Trophoblast cell (in vitro differentiated cells and primary cell): Measurements from ENCODE around the gene UBE2G2.

Source experiments
- DNase-seq, 2 donors: peaks; one replicate each; pipeline ENCODE4 v3.0.0-alpha.2; 2016
- H2AFZ ChIP-seq: 2 replicates; pipeline ENCODE4 v1.6.1; 2013; ENCODE audit warnings: low read length, moderate library complexity, mild to moderate bottlenecking; ENCODE audit not compliant: insufficient read depth, poor library complexity
- H2AK5ac ChIP-seq: 2 replicates; pipeline ENCODE4 v1.6.1; 2013; ENCODE audit warnings: mild to moderate bottlenecking, low read length
- H2BK120ac ChIP-seq: 2 replicates; pipeline ENCODE4 v1.6.1; 2013; ENCODE audit warnings: low read length, mild to moderate bottlenecking, moderate library complexity; ENCODE audit not compliant: insufficient read depth, poor library complexity
- H2BK12ac ChIP-seq: 2 replicates; pipeline ENCODE4 v1.6.1; 2013; ENCODE audit warnings: mild to moderate bottlenecking, low read length, moderate library complexity
- H2BK5ac ChIP-seq: 2 replicates; pipeline ENCODE4 v1.6.1; 2013; ENCODE audit warnings: low read length, low read depth, moderate library complexity, mild to moderate bottlenecking; ENCODE audit not compliant: poor library complexity
- H3K14ac ChIP-seq: 2 replicates; pipeline ENCODE4 v1.6.1; 2013; ENCODE audit warnings: mild to moderate bottlenecking, low read length
- H3K18ac ChIP-seq: 2 replicates; pipeline ENCODE4 v1.6.1; 2013; ENCODE audit warnings: mild to moderate bottlenecking, low read length
- H3K23ac ChIP-seq: 2 replicates; pipeline ENCODE4 v1.6.1; 2013; ENCODE audit warnings: low read length
- H3K27ac ChIP-seq: 2 replicates; pipeline ENCODE4 v1.5.1; 2013; ENCODE audit warnings: low read depth, mild to moderate bottlenecking, inconsistent platforms, low read length, moderate library complexity
- H3K27me3 ChIP-seq: 2 replicates; pipeline ENCODE4 v1.6.1; 2013; ENCODE audit warnings: inconsistent platforms, mild to moderate bottlenecking, low read length, moderate library complexity; ENCODE audit not compliant: insufficient read depth
- H3K36me3 ChIP-seq, 2 experiments: 1 replicate in 1 of 2; 2 replicates in 1 of 2; pipeline ENCODE4 v1.6.1; 2013; ENCODE audit warnings: low read length in 2 of 2, mild to moderate bottlenecking in 2 of 2, moderate library complexity in 1 of 2; ENCODE audit not compliant: insufficient read depth in 2 of 2, control insufficient read depth in 1 of 2
- H3K4ac ChIP-seq: 2 replicates; pipeline ENCODE4 v1.6.1; 2013; ENCODE audit warnings: low read depth, mild to moderate bottlenecking, low read length, moderate library complexity
- H3K4me1 ChIP-seq, 2 experiments: 1 replicate in 1 of 2; 2 replicates in 1 of 2; pipeline ENCODE4 v1.6.1; 2013; ENCODE audit warnings: low read length in 2 of 2, mild to moderate bottlenecking in 2 of 2, moderate library complexity in 1 of 2; ENCODE audit not compliant: insufficient read depth in 2 of 2, control insufficient read depth in 1 of 2
- H3K4me2 ChIP-seq: 2 replicates; pipeline ENCODE4 v1.6.1; 2013; ENCODE audit warnings: inconsistent platforms, mild to moderate bottlenecking, low read length, moderate library complexity
- H3K4me3 ChIP-seq: 2 replicates; pipeline ENCODE4 v1.5.1; 2013; ENCODE audit warnings: mild to moderate bottlenecking, low read depth, low read length, inconsistent platforms
- H3K79me1 ChIP-seq: one replicate; pipeline ENCODE4 v1.6.1; 2013; ENCODE audit warnings: low read length
- H3K79me2 ChIP-seq: 2 replicates; pipeline ENCODE4 v1.6.1; 2013; ENCODE audit warnings: low read length, mild to moderate bottlenecking; ENCODE audit not compliant: control insufficient read depth, insufficient read depth, poor library complexity
- H3K9ac ChIP-seq: 2 replicates; pipeline ENCODE4 v1.6.1; 2013; ENCODE audit warnings: mild to moderate bottlenecking, low read length
- H3K9me3 ChIP-seq: 2 replicates; pipeline ENCODE4 v1.6.1; 2013; ENCODE audit warnings: low read depth, mild to moderate bottlenecking, control low read depth, inconsistent platforms, low read length; ENCODE audit not compliant: insufficient read depth
- H4K12ac ChIP-seq: 2 replicates; pipeline ENCODE4 v1.6.1; 2013; ENCODE audit warnings: low read depth, mild to moderate bottlenecking, low read length, moderate library complexity
- H4K8ac ChIP-seq: 2 replicates; pipeline ENCODE4 v1.6.1; 2013; ENCODE audit warnings: low read depth, mild to moderate bottlenecking, low read length, moderate library complexity
- H4K91ac ChIP-seq: one replicate; pipeline ENCODE4 v1.6.1; 2013; ENCODE audit warnings: low read depth, mild to moderate bottlenecking, low read length, moderate library complexity
- WGBS: extraction: QIAGEN DNeasy Blood & Tissue Kit; methylation state at CpG from one replicate; pipeline ENCODE4 v1.1.7; 2013; ENCODE audit warnings: missing lambda C conversion rate; ENCODE audit not compliant: insufficient read length, insufficient coverage; ENCODE audit errors: extremely low coverage; 5-methylcytosine and 5-hydroxymethylcytosine counted together

The UBE2G2 gene

DNA sequence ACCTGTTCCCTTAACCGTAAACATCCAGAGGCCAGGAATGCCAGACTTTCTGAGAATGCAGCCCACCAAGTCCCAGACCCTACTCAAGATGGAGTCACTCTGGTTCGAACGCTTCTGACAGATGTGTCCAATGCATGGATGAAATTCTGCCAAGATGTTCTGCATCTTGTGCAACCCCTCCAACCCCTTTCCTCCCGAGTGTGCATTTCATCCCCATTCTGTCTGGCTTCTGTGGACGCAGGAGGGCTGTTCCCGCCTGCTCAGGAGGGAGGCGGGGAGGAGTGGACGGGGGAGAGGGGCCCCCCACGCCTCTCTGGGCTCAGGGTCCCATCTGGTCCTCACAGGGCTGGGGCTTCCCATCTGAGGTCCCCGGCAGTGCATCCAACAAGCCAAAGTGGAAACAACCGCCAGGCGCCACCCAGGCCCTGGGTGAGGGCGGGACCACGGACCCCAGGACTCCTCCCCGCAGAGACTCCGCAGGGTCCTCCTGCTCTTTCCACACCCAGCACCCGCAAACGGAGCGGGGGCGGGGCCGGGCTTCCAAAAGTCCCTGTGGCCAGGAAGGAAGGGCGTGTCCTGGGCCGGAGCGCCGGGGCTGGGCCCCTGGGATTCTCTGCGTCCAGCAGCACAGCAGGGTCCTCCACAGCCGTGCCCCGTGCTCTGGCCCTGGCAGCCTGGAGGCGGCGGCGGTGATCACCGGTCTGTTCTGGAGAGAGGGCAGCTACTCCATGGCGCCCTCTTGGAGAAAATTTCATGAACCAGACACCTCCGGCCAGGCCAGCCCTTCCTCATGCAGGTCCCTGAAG lies 44.0 kb upstream of the UBE2G2 start:
- no peak overlapping the region for H3K9ac ChIP-seq

DNA sequence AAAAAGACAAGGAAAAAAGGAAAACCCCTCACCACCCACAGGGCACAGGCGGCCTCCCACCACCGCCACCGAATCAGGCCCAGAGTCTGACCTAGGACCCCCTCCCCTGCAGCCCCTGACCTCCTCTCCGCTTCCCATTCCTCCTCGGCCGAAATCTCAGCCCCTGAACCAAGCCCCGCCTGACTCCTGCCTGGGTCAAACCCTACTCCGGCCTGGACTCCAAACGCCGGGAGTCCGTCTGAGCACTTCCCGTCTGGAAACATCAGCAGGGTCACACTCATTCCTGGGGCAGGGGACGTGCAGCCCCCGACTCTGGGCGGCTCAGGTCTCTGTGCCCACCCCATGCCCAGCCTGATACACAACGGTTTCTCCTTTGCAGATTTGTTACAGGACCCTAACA lies 42.6 kb upstream of the UBE2G2 start:
- H3K79me2 ChIP-seq: no peaks in the 10 kb centered on the region
- H2AFZ ChIP-seq: no peak overlapping the region
- H3K36me3 ChIP-seq: peaks cover 7 to 9% of the 10 kb centered on the region in 2 experiments
- no peak overlapping the region for H3K4ac ChIP-seq
- H4K91ac ChIP-seq: no peak overlapping the region
- no peaks in the 10 kb centered on the region for H3K27me3 ChIP-seq
- no peak overlapping the region for H3K9ac ChIP-seq
- no peak overlapping the region for H3K4me2 ChIP-seq
- H2AK5ac ChIP-seq: no peak overlapping the region
- H3K9me3 ChIP-seq: no peaks in the 10 kb centered on the region
- no peak overlapping the region for H4K8ac ChIP-seq
- no peak overlapping the region for H3K14ac ChIP-seq
- WGBS: no CpG with 5 or more reads among the region's 16 CpGs
- H3K23ac ChIP-seq: no peak overlapping the region
- no peak overlapping the region for H3K18ac ChIP-seq
- no peak overlapping the region for H2BK120ac ChIP-seq
- no peak overlapping the region for H2BK5ac ChIP-seq
- H3K4me1 ChIP-seq: peaks cover 13 to 17% of the 10 kb centered on the region in 2 experiments
- H2BK12ac ChIP-seq: peak overlapping the region; percentile 19
- H3K27ac ChIP-seq: no peak overlapping the region
- no peak overlapping the region for H3K4me3 ChIP-seq
- H4K12ac ChIP-seq: no peak overlapping the region
- no peak for DNase-seq
- peaks cover 5% of the 10 kb centered on the region for H3K79me1 ChIP-seq

More for the DNA sequence above, 44.0 kb upstream of the UBE2G2 start:
- H2BK5ac ChIP-seq: peak overlapping the region; percentile 5
- no peak overlapping the region for H2BK120ac ChIP-seq
- H3K9me3 ChIP-seq: no peaks in the 10 kb centered on the region
- peaks cover 13 to 17% of the 10 kb centered on the region in 2 experiments for H3K4me1 ChIP-seq
- H3K14ac ChIP-seq: no peak overlapping the region
- H4K12ac ChIP-seq: peak overlapping the region; percentile 2
- no CpG with 5 or more reads among the region's 34 CpGs for WGBS
- H3K27ac ChIP-seq: peak overlapping the region; percentile 2
- peaks cover 5% of the 10 kb centered on the region for H3K79me1 ChIP-seq
- no peaks in the 10 kb centered on the region for H3K27me3 ChIP-seq
- DNase-seq: peak; percentile 37 to 57
- no peaks in the 10 kb centered on the region for H3K79me2 ChIP-seq
- no peak overlapping the region for H3K4me3 ChIP-seq
- peak overlapping the region; percentile 11 for H2AK5ac ChIP-seq
- H2BK12ac ChIP-seq: peak overlapping the region; percentile 28
- peaks cover 20% of the 10 kb centered on the region in 2 experiments for H3K36me3 ChIP-seq
- H4K8ac ChIP-seq: peak overlapping the region; percentile 63
- no peak overlapping the region for H3K23ac ChIP-seq
- H3K4me2 ChIP-seq: peak overlapping the region; percentile 61
- H3K4ac ChIP-seq: no peak overlapping the region
- H4K91ac ChIP-seq: peak overlapping the region; percentile 58
- peak overlapping the region; percentile 48 for H3K18ac ChIP-seq
- H2AFZ ChIP-seq: peak overlapping the region; percentile 37

DNA sequence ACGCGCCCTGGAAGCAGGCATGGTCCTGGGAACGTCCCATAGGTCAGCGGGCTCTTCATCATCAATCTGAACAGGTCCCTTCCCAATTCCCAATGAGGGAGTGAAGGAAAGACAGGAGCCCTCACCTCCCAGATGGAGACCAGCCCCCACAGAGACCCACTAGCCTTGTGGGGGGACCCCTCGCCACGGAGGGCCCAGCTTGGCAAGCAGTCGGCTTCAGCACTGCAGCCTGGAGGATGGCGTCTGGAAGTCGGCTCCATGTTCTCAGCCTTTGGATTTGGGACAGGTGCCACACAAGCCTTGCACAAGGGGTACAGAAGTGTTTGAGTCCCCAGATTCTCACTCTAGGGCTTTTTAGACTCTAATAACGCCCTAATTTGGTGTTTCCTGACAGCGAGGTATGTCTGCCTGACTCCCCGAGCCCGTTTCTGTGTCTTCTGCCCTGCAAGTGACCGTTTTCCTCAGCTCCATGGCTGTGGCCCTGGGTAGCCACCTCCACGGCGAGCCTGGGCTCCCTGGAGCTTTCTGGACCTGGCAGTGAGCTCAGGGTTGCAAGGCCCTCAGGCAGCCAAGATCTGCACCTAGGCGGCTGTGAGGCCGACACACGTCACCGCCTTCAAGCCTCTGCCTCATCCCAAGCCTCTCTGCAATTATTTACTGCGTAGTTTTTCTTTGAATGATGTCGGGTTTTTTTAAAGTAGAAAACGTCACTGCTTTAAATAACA lies 41.3 kb upstream of the UBE2G2 start:
- Histone ChIP-seq H3K79me2 (no peaks in the 10 kb centered on the region), H4K8ac (no peak overlapping the region), H3K9ac (no peak overlapping the region), H3K14ac (no peak overlapping the region), H3K4me3 (no peak overlapping the region), H3K27ac (no peak overlapping the region), H2BK120ac (no peak overlapping the region), H3K4me1 (peaks cover 13 to 17% of the 10 kb centered on the region in 2 experiments), H3K9me3 (no peaks in the 10 kb centered on the region), H3K4me2 (no peak overlapping the region), H3K36me3 (no peaks in the 10 kb centered on the region), H2BK12ac (no peak overlapping the region), H4K91ac (no peak overlapping the region), H3K23ac (no peak overlapping the region), H3K27me3 (no peaks in the 10 kb centered on the region), H4K12ac (no peak overlapping the region), H2AK5ac (no peak overlapping the region), H2BK5ac (no peak overlapping the region), H2AFZ (no peak overlapping the region), H3K18ac (no peak overlapping the region), H3K79me1 (peaks cover 5% of the 10 kb centered on the region), H3K4ac (no peak overlapping the region)
- DNase-seq: no peak
- no CpG with 5 or more reads among the region's 23 CpGs for WGBS

DNA sequence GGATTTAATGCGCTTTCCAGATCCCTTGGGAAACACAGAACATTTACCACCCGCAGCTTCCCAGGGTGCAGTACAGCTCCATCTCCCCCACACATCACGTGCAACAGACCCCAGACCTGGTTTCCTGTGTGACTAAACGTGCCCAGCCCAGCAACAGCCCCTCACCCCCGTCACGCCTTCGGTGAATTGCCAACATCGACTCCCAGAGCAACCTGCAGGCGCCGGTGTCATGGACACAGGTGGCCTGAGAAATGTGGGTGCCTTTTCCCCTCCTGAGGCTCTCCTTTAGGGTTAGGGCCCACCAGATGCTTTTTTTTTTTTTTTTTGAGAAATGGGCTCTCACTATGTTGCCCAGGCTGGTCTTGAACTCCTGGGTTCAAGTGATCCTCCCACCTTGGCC lies 40.5 kb upstream of the UBE2G2 start:
- Histone ChIP-seq H3K4ac (no peak overlapping the region), H2AFZ (no peak overlapping the region), H3K27me3 (no peaks in the 10 kb centered on the region), H4K91ac (no peak overlapping the region), H4K12ac (no peak overlapping the region), H3K9me3 (no peaks in the 10 kb centered on the region), H2BK12ac (no peak overlapping the region), H2AK5ac (no peak overlapping the region), H3K4me2 (no peak overlapping the region), H3K4me1 (peaks cover 14 to 17% of the 10 kb centered on the region in 2 experiments), H3K18ac (no peak overlapping the region), H3K27ac (no peak overlapping the region), H3K23ac (no peak overlapping the region), H3K9ac (no peak overlapping the region), H3K79me1 (peaks cover 5% of the 10 kb centered on the region), H2BK5ac (no peak overlapping the region), H3K36me3 (no peaks in the 10 kb centered on the region), H3K14ac (no peak overlapping the region), H4K8ac (no peak overlapping the region), H2BK120ac (no peak overlapping the region), H3K79me2 (no peaks in the 10 kb centered on the region), H3K4me3 (no peak overlapping the region)
- no CpG with 5 or more reads among the region's 10 CpGs for WGBS
- no peak for DNase-seq
